ENCODE results near the gene GFPT2. TPM values are rescaled to one million over a fixed set of nuclear protein-coding genes. Genes with fewer than 3 reads are reported as not detected.

The GFPT2 gene
- total RNA-seq, 1 donor from 2014 or later: 47.9 TPM

GRCh38 chr5:180373870-180374269, 20.7 kb upstream of the GFPT2 start:
- intact Hi-C loops (cut with DNase I): no loop called here
- Histone ChIP-seq H3K9me3 (no peaks in the 10 kb centered on the region), H3K27ac (no peak overlapping the region), H3K4me1 (peaks cover 5% of the 10 kb centered on the region), H3K4me3 (no peak overlapping the region), H3K36me3 (no peaks in the 10 kb centered on the region), H3K27me3 (no peaks in the 10 kb centered on the region)
- TF ChIP-seq POLR2A (IDR thresholded peaks at IDR 0.05): no peak
- TF ChIP-seq CTCF (IDR thresholded peaks at IDR 0.05): no peak
- DNase-seq (ENCODE audit: extremely low spot score in 2 of 2): no peak

DNA sequence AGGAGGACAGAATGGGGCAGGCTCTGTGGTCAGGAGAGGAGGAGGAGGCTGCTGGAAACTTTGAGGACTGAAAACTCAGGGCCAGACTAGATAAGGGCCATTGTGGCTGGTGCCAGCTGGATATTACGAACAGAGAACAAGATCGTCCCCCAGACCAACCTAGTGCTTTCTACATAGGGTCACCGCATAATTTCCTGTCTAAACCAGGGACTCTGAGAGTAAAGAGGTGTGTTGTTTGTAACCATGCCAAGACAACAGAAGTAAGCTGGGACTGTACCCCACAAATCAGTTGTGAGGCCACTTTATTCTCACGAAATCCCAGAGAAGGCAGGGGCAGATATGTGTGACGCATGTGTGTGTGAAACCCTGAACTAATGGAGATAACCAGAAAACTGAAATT, 20.3 kb upstream of the GFPT2 start:
- H3K36me3 ChIP-seq: no peaks in the 10 kb centered on the region
- intact Hi-C loops (cut with DNase I): no loop called here
- H3K27ac ChIP-seq: no peak overlapping the region
- no peaks in the 10 kb centered on the region for H3K27me3 ChIP-seq
- TF ChIP-seq POLR2A (IDR thresholded peaks at IDR 0.05) (no peak), POLR2AphosphoS5 (IDR thresholded peaks at IDR 0.05; ENCODE audit: insufficient read depth in 1 of 2, low read depth in 1 of 2) (no peak), CTCF (IDR thresholded peaks at IDR 0.05) (no peak)
- H3K4me3 ChIP-seq: no peak overlapping the region
- H3K9me3 ChIP-seq: no peaks in the 10 kb centered on the region
- DNase-seq (ENCODE audit: extremely low spot score in 2 of 2): no peak
- peaks cover 5% of the 10 kb centered on the region for H3K4me1 ChIP-seq

DNA sequence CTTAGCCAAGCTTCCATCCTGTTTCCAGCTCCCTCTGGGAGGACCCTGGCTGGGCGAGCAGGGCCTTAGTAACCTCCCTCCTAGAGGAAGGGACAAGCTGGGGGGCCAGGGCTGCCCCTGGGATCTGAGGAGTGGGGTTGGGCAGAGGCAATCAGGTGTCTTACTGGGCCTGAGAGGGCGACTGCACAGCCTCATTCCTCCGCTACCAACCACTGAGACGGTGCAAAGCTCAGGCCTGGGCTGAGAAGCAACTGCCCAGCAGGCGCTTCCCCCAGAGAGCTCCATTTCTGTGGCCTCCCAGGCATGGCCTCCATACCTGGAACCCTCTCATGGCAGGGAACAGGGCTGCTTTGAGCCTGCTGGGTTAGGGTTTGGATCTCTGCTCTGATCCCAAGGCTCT, 18.8 kb upstream of the GFPT2 start:
- no peak for DNase-seq (ENCODE audit: extremely low spot score in 2 of 2)
- H3K9me3 ChIP-seq: no peaks in the 10 kb centered on the region
- H3K27ac ChIP-seq: no peak overlapping the region
- intact Hi-C loops (cut with DNase I): no loop called here
- H3K36me3 ChIP-seq: no peaks in the 10 kb centered on the region
- H3K4me1 ChIP-seq: peaks cover 5% of the 10 kb centered on the region
- H3K27me3 ChIP-seq: no peaks in the 10 kb centered on the region
- TF ChIP-seq POLR2AphosphoS5 (IDR thresholded peaks at IDR 0.05; ENCODE audit: insufficient read depth in 1 of 2, low read depth in 1 of 2) (no peak), POLR2A (IDR thresholded peaks at IDR 0.05) (no peak), CTCF (IDR thresholded peaks at IDR 0.05) (no peak)
- no peak overlapping the region for H3K4me3 ChIP-seq

DNA sequence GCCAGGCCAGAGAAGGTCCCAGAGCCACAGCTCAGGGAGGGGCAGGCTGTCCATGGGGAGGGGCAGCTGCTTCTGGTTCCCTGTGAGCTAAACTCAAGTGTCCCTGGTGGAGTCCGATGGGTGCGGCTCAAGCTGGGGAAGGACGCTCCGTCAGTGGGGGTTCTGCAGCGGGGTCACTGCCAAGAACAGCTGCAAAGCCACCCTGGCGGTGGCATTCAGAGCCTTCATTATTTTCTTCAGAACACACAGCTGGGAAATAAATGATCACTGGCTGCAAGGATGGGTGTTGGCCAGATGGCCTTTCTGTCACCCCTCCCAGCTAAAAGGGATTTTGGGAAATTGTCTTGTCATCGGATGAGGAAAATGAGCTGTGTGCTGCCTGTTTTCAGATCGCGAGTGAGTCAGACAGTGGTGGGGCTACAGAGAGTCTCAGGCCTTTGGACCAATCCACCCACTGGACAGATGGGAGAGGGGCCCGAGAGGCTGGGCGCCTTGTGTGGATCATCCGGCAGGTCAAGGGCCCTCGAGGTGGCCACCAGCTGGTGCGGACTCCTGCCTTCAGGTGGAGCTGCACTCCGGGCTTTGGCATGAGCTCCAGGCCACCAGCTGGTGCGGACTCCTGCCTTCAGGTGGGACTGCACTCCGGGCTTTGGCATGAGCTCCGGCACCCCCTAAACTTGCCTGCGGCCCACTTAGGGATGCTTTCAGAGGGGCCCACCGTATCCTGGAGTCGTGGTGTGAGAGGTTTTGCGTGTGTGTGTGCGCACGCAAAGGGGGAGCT, 17.9 kb upstream of the GFPT2 start:
- Histone ChIP-seq H3K4me3 (no peak overlapping the region), H3K27ac (no peak overlapping the region), H3K4me1 (peaks cover 5% of the 10 kb centered on the region), H3K27me3 (no peaks in the 10 kb centered on the region), H3K9me3 (no peaks in the 10 kb centered on the region), H3K36me3 (no peaks in the 10 kb centered on the region)
- no peak for TF ChIP-seq CTCF (IDR thresholded peaks at IDR 0.05)
- TF ChIP-seq POLR2AphosphoS5 (IDR thresholded peaks at IDR 0.05; ENCODE audit: insufficient read depth in 1 of 2, low read depth in 1 of 2): no peak
- no peak for TF ChIP-seq POLR2A (IDR thresholded peaks at IDR 0.05)
- intact Hi-C loops (cut with DNase I): no loop called here
- DNase-seq (ENCODE audit: extremely low spot score in 2 of 2): no peak

DNA sequence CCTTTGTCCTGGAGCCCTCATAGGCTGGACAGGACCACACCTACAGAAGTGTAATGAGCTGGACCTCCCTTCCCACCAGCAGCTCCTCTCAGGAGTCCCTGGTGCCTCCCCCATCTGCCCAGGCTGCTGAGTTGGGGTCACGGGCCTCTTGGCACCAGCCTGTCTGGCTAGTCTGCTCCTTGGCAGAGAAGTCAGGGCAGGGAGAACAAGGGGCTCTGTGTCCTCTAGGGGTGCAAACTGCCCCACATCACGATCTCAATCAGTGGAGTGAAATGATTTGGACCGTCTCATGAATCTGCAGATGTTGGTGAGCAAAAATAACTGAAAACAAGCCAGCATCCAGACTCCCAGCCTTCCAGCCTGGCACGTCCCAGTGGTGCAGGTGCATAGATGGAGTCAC, 14.9 kb upstream of the GFPT2 start:
- intact Hi-C loops (cut with DNase I): no loop called here
- no peak overlapping the region for H3K27ac ChIP-seq

More for the DNA sequence above, 14.9 kb upstream of the GFPT2 start:
- H3K27me3 ChIP-seq: no peaks in the 10 kb centered on the region
- H3K9me3 ChIP-seq: no peaks in the 10 kb centered on the region
- DNase-seq (ENCODE audit: extremely low spot score in 2 of 2): no peak
- TF ChIP-seq POLR2AphosphoS5 (IDR thresholded peaks at IDR 0.05; ENCODE audit: insufficient read depth in 1 of 2, low read depth in 1 of 2): no peak
- TF ChIP-seq CTCF (IDR thresholded peaks at IDR 0.05): no peak
- TF ChIP-seq POLR2A (IDR thresholded peaks at IDR 0.05): no peak
- no peak overlapping the region for H3K4me3 ChIP-seq
- peaks cover 5% of the 10 kb centered on the region for H3K4me1 ChIP-seq
- H3K36me3 ChIP-seq: no peaks in the 10 kb centered on the region
